Activated CD8-positive, alpha-beta memory T cell treated with anti-CD3 and anti-CD28 coated beads for 1 hour (primary cell): ENCODE measurements around the gene MVB12A.
A peak's percentile ranks its signal among the peaks of the same experiment; 100 is the strongest.

Source experiments
- DNase-seq, 2 donors: peaks; one replicate each; pipeline ENCODE4 v3.0.0-alpha.2; 2020; ENCODE audit warnings: low read depth in 1 of 2; ENCODE audit errors: extremely low read depth in 1 of 2

The MVB12A gene

DNA sequence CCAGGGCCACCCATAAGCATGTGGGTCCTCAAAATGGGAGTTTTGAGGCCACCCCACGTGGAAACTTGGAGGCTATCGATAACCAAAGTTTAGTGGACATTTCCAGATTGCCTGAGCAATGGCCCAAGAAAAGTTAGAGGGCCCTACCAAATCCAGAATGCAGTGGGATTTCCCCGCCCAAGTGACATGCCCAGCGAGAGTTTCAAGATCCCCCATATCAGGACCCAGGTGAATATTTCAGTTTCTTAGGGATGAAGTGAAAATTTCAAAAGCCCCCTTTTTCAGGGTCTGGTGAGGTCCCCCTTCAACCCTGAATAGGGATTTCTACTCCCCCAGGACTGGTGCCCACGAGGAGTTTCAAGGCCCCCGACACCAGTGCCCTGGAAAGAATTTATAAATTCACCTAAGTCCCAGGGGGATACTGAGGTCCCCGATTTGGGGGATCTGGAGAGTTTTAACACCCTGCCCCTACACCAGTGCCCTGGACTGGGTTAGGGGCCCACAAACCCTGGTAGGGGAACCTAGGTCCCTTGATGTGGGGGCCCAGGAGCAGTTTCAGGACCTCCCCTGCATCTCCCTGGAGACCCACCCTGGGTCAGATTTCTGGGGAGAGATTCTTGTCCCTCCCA, 15.1 kb upstream of the MVB12A start:
- DNase-seq: no peak

- peak in 1 of 2 donors; percentile 25 for DNase-seq
Measured at GRCh38 chr19:17405250-17406045, 14.4 kb upstream of the MVB12A start, which contains the start of gene BST2. Gene BST2, minus strand, starts transcription at chr19:17405630. Its CDS starts 55 bp downstream, at chr19:17405575.

- no peak for DNase-seq
Measured at GRCh38 chr19:17406046-17406886, 13.6 kb upstream of the MVB12A start.

DNA sequence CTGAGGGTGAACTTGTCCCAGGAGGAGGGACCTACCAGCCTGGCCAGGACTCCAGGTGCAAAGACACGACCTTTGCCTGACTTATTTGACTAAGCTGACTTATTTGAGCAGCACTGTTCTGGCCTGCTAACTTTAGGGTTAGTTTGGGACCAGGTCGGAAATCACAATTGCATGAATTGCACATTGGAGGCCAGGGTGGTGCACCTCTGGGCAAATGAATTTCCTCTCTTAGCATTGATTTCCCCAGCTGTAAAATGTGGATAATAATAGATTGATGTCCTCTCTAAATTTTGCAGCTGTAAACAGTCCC, 13.0 kb upstream of the MVB12A start:
- no peak for DNase-seq

DNA sequence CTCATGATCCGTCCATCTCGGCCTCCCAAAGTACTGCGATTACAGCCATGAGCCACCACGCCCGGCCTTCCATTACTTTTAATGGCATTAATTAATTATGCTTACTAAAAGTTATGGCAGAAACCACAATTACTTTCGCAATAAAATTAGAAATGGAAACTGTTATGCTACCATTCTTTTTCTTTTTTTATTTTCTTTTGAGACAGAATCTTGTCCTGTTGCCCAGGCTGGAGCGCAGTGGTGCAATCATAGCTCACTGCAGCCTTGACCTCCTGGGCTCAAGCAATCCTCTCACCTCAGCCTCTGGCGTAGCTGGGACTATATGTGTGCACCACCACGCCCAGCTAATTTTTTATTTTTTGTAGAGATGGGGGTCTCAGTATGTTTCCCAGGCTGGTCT, 9.9 kb upstream of the MVB12A start:
- no peak for DNase-seq

- DNase-seq: no peak
Measured at GRCh38 chr19:17411801-17412200, 8.0 kb upstream of the MVB12A start.

DNA sequence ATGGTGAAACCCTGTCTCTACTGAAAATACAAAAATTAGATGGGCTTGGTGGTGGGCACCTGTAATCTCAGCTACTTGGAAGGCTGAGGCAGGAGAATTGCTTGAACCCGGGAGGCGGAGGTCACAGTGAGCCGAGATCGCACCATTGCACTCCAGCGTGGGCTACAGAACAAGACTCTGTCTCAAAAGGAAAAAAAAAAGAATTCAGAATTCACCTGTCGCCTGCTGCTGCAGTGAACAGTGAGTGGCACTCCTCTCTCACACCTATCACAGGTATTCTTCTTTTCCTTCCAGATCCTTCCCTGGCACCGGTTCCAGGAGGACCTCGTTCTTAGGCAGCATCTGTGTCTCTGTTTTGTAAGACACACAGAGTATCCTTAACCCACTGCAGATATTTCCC, 5.8 kb upstream of the MVB12A start:
- DNase-seq: no peak

- no peak for DNase-seq
Measured at GRCh38 chr19:17415121-17415520, 4.7 kb upstream of the MVB12A start.

GRCh38 chr19:17418710-17419109, 1.1 kb upstream of the MVB12A start:
- no peak for DNase-seq

DNA sequence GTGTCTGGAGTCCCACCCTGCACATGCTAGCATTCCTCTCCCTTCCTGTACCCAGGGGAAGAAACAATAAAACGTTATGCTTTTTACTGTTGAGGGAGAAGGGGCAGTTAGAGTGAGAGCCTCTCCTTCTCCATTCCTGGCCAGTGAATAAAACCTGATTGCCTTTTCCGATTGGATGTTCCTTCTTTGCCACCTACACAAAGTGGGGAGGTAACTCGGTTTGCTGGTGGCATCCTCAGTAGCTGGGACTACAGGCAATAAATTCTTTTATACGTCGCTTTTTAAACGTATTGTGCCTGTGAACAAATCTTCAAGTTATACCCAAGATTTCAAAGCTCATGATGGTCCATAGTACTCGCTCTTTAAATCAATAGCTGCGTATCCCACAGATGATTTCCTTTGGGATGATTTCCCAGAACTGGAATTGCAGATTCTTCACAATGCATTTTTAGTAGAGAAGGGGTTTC, 660 bp upstream of the MVB12A start:
- DNase-seq: no peak

DNA sequence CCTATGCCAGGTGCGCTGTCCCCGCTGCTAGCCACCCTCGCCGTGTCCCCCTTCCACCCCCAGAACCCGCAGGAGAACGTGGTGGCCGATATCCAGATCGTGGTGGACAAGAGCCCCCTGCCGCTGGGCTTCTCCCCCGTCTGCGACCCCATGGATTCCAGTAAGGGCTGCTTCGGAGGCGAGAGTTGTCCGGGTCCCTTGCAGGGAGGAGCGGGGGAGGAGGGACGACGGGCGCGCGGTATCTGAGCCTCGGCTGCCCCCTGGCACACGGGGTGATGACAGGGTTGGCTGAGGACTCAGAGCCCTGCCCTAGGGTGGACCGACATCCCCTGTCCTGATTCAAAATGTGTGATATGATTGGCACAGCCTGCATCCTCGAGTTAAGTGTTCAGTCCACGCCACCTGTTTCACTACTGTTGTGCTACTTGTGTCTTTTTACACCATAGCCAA, 653 bp downstream of the MVB12A start:
- no peak for DNase-seq

DNA sequence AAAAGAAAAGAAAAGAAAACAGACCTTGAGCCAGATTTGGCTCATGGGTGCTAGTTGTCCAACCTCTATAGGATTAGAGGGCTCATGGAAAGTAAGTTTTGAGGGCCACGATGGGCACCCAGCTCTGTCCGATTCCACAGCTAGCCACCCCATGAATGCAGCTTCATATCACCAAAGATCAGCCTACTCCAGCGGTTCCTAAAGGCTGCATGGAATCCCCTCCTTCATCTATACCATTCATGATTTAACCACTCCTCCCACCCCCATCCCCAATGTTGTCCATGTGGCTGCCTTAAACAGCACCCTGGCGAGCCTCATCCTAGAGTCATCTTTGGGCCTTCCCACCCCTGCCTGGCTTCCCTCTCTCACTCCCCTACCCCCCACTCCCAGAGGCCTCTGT, 2.1 kb downstream of the MVB12A start:
- DNase-seq: no peak

DNA sequence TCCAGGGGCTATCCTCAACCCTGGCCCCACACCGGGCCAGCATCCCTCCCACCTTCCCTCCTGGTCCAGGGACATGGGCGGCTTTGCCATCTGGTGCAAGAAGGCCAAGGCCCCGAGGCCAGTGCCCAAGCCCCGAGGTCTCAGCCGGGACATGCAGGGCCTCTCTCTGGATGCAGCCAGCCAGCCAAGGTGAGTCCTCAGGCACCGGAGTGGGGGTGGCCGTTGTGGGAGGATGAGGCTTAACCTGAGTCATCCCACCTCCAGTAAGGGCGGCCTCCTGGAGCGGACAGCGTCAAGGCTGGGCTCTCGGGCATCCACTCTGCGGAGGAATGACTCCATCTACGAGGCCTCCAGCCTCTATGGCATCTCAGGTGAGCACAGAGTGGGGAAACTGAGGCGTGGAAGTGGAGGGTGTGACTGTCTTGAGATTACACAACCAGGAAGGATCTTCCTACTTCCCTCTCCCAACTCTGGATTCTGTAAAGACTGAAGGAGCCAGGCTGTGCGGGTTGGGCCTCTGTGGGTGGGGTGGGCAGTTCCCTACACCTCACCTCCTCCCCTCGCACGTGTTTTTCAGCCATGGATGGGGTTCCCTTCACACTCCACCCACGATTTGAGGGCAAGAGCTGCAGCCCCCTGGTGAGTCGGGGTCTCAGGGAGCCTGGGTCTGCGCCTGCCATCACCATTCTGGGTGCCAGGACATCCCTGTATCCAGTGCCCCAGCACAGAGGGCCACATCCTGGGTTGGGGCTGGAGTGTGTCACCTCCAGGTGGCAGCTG, 3.8 kb downstream of the MVB12A start:
- DNase-seq: no peak

DNA sequence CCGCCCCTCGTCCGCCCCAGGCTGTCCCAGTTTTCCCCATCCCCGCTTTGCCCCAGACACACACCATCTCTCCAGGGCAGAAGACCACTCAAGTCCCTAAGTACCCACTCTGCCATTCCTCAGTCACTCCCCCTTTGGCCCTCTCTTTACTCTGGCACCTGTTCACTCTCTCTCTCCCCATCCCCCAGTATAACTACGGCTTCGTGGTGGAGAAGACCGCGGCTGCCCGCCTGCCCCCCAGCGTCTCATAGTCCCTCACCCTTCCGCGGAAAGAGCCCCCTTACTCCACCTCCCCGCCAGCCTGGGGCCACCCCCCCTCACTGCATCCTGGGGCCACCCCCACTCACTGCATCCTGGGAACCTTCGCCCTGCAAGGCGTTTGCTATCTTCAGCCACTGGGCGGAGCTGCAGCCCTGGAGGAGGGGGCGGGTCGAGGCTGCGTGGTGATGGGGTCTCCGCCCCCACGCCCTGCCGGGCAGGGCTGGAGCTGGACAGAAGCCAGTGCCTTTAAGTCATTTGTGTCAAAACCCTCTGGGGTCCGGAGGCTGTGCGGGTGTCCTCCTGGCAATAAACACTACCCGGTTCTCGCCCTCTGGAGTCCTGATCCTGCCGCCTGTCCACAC, 5.0 kb downstream of the MVB12A start:
- DNase-seq: no peak

DNA sequence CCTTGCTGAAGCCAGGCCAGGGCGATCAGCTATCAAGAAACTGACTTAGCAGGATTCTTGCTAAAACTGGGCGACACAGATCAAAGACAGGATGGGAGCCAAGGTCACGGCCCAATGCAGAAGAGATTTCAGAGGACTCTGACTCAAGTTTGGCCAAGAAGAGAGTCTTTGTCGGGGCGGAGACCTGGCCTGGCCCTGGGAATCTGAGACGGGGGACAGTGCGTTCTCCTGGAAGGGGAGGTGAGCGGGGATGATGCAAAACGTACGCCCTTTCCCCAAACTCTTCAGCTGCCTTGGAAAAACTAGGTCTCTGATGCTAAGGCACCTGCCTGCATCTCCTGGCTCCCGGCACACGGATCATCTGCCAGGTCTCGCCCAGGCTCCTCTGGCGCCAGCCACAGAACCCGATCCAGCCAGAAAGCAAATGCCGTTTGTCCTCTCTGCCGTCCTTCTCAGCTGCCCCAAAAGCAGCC, 9.8 kb downstream of the MVB12A start:
- DNase-seq: no peak

DNA sequence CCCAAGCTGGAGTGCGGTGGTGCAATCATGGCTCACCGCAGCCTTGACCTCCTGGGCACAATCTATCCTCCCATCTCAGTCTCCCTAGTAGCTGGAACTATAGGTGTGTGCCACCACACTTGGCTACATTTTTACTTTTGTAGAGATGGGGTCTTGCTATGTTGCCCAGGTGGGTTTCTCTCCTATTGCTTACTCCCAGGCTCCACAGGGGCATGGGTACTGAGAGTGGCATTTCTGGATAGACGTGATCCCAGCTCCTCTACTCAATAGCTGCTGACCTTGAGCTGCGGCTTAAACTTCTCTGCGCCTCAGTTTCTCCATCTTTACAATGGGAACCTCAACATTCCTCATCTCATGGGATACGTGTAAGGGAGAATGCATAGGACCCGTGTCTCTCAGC, 11.6 kb downstream of the MVB12A start:
- DNase-seq: no peak

GRCh38 chr19:17435218-17435617, 15.4 kb downstream of the MVB12A start:
- no peak for DNase-seq

- DNase-seq: no peak
Measured at GRCh38 chr19:17436094-17436873, 16.4 kb downstream of the MVB12A start.

- DNase-seq: no peak
Measured at GRCh38 chr19:17436874-17437267, 17.0 kb downstream of the MVB12A start.
